Fibroblast of lung (primary cell): ENCODE data around the gene FUT4. TPM values are rescaled to one million over a fixed set of nuclear protein-coding genes. Genes with fewer than 3 reads are reported as not detected.
A peak's percentile ranks its signal among the peaks of the same experiment; 100 is the strongest.
"Not testable (repeated sequence)": the region's sequence is repeated elsewhere in the genome, so short reads cannot be mapped to it uniquely, and the experiment has no call there.

Source experiments
- DNase-seq, 2 donors: peaks; one replicate each; pipeline versions ENCODE4 v3.0.0 to v3.0.0-alpha.2; 2010; ENCODE audit warnings: low read depth in 2 of 2
- H2AFZ ChIP-seq: 2 replicates; pipeline ENCODE4 v1.5.1; 2012; ENCODE audit warnings: low read length, control low read depth, inconsistent platforms
- H3K27ac ChIP-seq: 2 replicates; pipeline ENCODE4 v1.5.1; 2011; ENCODE audit warnings: low read length, control low read depth; ENCODE audit not compliant: insufficient read depth
- H3K27me3 ChIP-seq: 2 replicates; pipeline ENCODE4 v1.5.1; 2011; ENCODE audit warnings: mild to moderate bottlenecking, low read length; ENCODE audit not compliant: control insufficient read depth, insufficient read depth
- H3K36me3 ChIP-seq: 2 replicates; pipeline ENCODE4 v1.5.1; 2011; ENCODE audit warnings: low read length; ENCODE audit not compliant: control insufficient read depth, insufficient read depth
- H3K4me1 ChIP-seq: 2 replicates; pipeline ENCODE4 v1.5.1; 2011; ENCODE audit warnings: low read length; ENCODE audit not compliant: control insufficient read depth, insufficient read depth; ENCODE audit errors: extremely low read depth
- H3K4me2 ChIP-seq: 2 replicates; pipeline ENCODE4 v1.5.1; 2011; ENCODE audit warnings: low read length, control low read depth; ENCODE audit not compliant: insufficient read depth; ENCODE audit errors: extremely low read depth
- H3K4me3 ChIP-seq, 4 experiments: fragments of 200-600 bp in 1 of 4; sonication (generic) in 1 of 4; replicated peaks in 1 of 4; 2 replicates each; pipeline ENCODE4 v1.5.1; 2011 to 2016; ENCODE audit warnings: low read length in 4 of 4, low read depth in 3 of 4, mild to moderate bottlenecking in 3 of 4, control low read depth in 2 of 4, inconsistent platforms in 1 of 4, mixed read lengths in 1 of 4; ENCODE audit not compliant: insufficient read depth in 1 of 4; ENCODE audit errors: control extremely low read depth in 1 of 4
- H3K79me2 ChIP-seq: 2 replicates; pipeline ENCODE4 v1.5.1; 2012; ENCODE audit warnings: mild to moderate bottlenecking, low read length, inconsistent platforms; ENCODE audit not compliant: control insufficient read depth, insufficient read depth
- H3K9ac ChIP-seq: 2 replicates; pipeline ENCODE4 v1.5.1; 2011; ENCODE audit warnings: mild to moderate bottlenecking, low read length, control low read depth; ENCODE audit not compliant: insufficient read depth
- H3K9me3 ChIP-seq: 2 replicates; pipeline ENCODE4 v1.5.1; 2012; ENCODE audit warnings: low read depth, low read length; ENCODE audit not compliant: control insufficient read depth, insufficient read depth
- H4K20me1 ChIP-seq: 2 replicates; pipeline ENCODE4 v1.5.1; 2011; ENCODE audit warnings: low read length; ENCODE audit not compliant: control insufficient read depth, insufficient read depth; ENCODE audit errors: extremely low read depth
- CTCF ChIP-seq, 2 donors: IDR thresholded peaks in 1 of 2; conservative IDR thresholded peaks in 1 of 2; 1 replicate in 1 of 2; 2 replicates in 1 of 2; pipeline ENCODE4 v1.5.1; 2011 to 2012; ENCODE audit warnings: low read length in 2 of 2, control low read depth in 1 of 2, inconsistent platforms in 1 of 2, low read depth in 1 of 2, mild to moderate bottlenecking in 1 of 2
- EZH2 ChIP-seq: IDR thresholded peaks from 2 replicates; pipeline ENCODE4 v1.5.1; 2012; ENCODE audit warnings: low read length, control low read depth, mild to moderate bottlenecking; ENCODE audit errors: missing control alignments
- polyA plus RNA-seq, 2 donors: library from polyadenylated mRNA; depleted of rRNA in 1 of 2; stranded (reverse) in 1 of 2; unstranded in 1 of 2; fragments of >200 nt; gene quantifications; 2 replicates each; pipeline ENCODE4 v1.2.1, GENCODE V29; 2011 to 2012; ENCODE audit warnings: missing spikeins in 1 of 2
- total RNA-seq: library from RNA; depleted of rRNA; stranded (reverse); fragments of >200 nt; gene quantifications from 2 replicates; pipeline ENCODE4 v1.2.1, GENCODE V29; 2014

The FUT4 gene
- total and polyA plus RNA-seq, 2 donors (not counting 1 experiment from before 2014, with no cell fraction given), result 2.7 to 5.1 TPM

GRCh38 chr11:94501522-94501921, 42.2 kb upstream of the FUT4 start:
- TF ChIP-seq EZH2 (no peak), CTCF (conservative IDR thresholded peaks at IDR 0.05 in 1 of 2, IDR thresholded peaks at IDR 0.05 in 1 of 2; ENCODE audit: low read depth in 1 of 2, low read length in 2 of 2) (no peak)
- H2AFZ ChIP-seq, result no peak overlapping the region
- no peak overlapping the region for H3K27ac ChIP-seq

GRCh38 chr11:94504689-94505293, 38.9 kb upstream of the FUT4 start:
- H3K4me3 ChIP-seq, result no peak overlapping the region
- H3K9ac ChIP-seq, result no peak overlapping the region
- H3K9me3 ChIP-seq, result no peaks in the 10 kb centered on the region
- no peak overlapping the region for H3K27ac ChIP-seq
- H3K79me2 ChIP-seq, result no peaks in the 10 kb centered on the region
- peak; percentile 37 to 63 for TF ChIP-seq CTCF (conservative IDR thresholded peaks at IDR 0.05 in 1 of 2, IDR thresholded peaks at IDR 0.05 in 1 of 2; ENCODE audit: low read depth in 1 of 2, low read length in 2 of 2)
- TF ChIP-seq EZH2, result no peak
- no peak overlapping the region for H2AFZ ChIP-seq
- H3K27me3 ChIP-seq, result no peaks in the 10 kb centered on the region
- H3K4me2 ChIP-seq, result no peak overlapping the region
- H3K36me3 ChIP-seq, result peaks cover 3% of the 10 kb centered on the region
- peak; percentile 41 to 70 for DNase-seq
- no peaks in the 10 kb centered on the region for H4K20me1 ChIP-seq
- H3K4me1 ChIP-seq, result no peaks in the 10 kb centered on the region

More at GRCh38 chr11:94501522-94501921, 42.2 kb upstream of the FUT4 start:
- DNase-seq, result no peak
- Histone ChIP-seq H4K20me1 (no peaks in the 10 kb centered on the region), H3K4me3 (no peak overlapping the region), H3K4me2 (no peak overlapping the region), H3K27me3 (no peaks in the 10 kb centered on the region), H3K4me1 (no peaks in the 10 kb centered on the region), H3K79me2 (no peaks in the 10 kb centered on the region), H3K9ac (no peak overlapping the region), H3K9me3 (no peaks in the 10 kb centered on the region), H3K36me3 (peaks cover 8% of the 10 kb centered on the region)

GRCh38 chr11:94506513-94506912, 37.2 kb upstream of the FUT4 start:
- not testable (repeated sequence) for H3K27ac ChIP-seq

More at GRCh38 chr11:94506513-94506912, 37.2 kb upstream of the FUT4 start:
- H3K4me3 ChIP-seq, H4K20me1 ChIP-seq, H3K9ac ChIP-seq, DNase-seq, H3K9me3 ChIP-seq, H2AFZ ChIP-seq, H3K27me3 ChIP-seq, H3K4me2 ChIP-seq, H3K36me3 ChIP-seq, H3K4me1 ChIP-seq, H3K79me2 ChIP-seq: not testable (repeated sequence)
